ENCODE results near the gene FAM3B.

FAM3B gene

DNA sequence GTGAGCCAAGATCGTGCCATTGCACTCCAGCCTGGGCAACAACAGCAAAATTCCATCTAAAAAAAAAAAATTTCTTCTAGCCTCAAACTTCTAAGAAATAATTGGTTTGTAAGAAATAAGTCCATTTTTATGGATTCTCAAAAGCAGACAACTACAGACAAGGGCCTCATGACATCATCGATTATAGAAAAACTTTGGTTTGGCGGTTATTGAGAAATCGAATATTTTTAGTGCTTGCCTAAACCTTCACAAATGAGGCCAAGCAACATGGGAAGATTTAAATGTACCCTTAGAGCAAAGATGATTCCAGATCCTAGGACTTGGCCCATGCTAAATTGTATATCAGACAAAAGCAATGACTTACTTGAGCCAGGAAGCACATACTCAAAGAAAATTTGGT, 81.7 kb downstream of the FAM3B start:
- DNase-seq = no peak

DNA sequence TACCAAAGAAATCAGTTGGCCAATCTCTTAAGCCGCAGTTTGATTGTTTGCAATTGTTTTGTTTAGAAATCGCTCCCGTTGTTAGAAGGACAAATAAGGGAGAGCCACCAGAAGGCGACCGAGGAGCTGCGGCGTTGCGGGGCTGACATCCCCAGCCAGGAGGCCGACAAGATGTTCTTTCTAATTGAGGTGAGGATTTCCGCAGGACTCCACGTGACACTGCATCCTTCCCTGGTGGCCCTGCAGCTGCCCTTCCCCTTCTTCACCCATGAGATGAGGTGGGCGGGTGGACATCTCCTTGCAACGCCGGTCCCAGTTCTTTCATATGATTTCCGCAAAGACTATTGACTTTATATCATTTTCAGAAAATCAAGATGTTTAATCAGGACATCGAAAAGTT, 82.2 kb downstream of the FAM3B start:
- no peak for DNase-seq

DNA sequence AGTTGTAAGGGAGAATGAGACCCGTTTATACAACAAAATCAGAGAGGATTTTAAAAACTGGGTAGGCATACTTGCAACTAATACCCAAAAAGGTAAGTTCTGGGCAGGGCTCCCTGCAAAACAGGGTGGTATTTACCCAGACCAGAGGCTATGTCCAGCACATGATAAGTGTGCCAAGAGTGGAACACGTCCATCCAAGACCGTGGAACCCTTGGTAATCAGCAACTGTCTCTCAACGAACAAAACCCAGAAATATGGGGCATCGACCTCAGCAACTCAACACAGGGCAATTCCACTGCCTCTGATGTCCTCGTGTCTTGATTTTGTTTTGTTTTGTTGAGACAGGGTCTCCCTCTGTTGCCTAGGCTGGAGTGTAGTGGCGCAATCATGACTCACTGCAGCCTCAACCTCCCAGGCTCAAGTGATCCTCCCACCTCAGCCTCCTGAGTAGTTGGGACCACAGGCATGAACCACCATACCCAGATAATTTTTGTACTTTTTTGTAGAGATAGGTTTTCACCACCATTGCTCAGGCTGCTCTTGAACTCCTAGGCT, 82.7 kb downstream of the FAM3B start:
- DNase-seq = no peak

DNA sequence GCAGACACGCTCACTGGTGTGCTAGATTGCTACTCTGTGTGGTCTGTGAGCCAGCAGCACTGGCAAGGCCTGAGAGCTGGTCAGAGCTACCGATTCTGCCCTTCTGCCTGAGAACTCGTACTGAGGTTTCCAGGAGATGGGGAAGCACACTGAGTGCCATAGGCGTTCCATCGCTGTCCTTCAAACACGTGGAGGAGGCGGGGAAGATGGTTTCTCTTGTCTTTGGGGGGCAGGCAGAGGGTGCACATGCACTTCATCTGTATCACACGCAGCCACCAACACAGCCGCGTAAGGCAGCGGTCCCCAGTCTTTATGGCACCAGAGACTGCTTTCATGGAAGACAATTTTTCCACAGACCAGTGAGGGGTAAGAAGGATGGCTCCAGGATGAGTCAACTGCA, 85.6 kb downstream of the FAM3B start:
- no peak for DNase-seq

DNA sequence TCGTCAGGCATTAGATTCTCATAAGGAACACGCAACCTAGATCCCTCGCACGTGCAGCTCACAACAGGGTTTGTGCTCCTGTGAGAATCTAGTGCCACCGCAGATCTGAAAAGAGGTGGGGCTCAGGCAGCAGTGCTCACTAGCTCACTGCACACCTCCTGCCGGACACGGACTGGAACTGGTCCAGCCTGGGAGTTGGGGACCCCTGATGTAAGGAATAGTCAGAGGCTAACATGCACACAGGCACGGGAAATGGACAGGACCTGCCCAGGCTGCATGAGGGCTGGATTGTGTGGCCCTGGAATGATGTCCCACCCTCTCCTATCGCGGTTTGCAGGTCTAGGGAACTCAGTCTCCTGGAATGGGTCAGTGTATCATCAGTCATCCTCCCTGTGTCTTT, 86.2 kb downstream of the FAM3B start:
- no peak for DNase-seq

DNA sequence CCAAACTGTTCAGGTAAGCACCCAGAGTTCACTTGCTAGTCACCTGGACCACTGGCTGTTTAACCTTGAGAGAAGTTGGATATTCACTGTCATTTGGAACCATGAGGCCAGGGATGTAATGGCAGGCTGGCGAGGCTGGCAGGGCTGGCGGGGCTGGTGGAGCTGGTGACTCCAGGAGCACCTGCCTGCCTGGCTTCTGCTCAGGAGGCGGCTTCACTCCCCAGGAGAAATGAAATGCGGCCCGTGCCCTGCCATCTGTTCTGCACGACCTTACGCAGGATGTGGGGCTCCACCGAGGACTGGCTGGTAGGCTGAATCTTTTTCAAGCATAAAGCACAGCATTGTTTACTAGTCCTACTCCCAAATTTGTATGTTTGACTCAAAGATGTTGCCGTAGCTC, 86.7 kb downstream of the FAM3B start:
- DNase-seq = no peak

DNA sequence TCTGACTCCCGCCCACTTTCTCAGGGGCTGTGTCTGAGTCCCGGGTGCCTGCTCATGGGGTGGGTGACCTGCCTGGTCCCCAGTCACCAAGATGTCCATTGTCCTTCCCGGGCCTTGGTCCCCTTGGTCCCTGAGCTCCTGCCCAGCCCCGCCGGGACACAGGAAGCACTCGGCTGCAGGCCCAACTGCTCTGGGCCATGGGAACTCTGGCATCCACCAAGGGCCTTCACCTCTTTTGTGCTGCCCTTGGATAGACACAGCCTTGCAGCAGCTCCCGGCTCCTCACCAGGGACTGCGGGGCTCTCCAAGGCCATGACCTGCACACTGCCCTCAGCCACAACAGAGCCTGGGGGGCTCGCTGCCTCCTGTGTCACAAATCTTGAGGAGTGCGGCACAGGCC, 87.4 kb downstream of the FAM3B start:
- no peak for DNase-seq

DNA sequence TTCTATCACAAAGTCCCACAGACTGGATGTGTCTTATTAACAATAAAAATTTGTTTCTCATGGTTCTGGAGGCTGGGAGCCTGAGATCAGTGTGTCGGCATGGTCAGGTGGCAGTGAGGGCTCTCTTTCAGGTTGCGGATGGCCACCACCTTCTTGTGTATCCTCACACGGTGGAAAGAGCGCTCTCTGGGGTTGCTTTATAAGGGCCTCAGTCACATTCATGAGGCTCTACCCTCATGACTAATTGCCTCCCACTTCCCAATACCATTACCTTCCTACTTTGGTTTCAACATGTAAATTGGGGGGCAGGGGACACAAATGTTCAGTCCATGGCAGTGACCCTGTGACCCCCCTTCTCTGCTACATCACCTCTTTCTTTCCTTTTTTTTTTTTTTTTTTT, 88.7 kb downstream of the FAM3B start:
- no peak for DNase-seq

DNA sequence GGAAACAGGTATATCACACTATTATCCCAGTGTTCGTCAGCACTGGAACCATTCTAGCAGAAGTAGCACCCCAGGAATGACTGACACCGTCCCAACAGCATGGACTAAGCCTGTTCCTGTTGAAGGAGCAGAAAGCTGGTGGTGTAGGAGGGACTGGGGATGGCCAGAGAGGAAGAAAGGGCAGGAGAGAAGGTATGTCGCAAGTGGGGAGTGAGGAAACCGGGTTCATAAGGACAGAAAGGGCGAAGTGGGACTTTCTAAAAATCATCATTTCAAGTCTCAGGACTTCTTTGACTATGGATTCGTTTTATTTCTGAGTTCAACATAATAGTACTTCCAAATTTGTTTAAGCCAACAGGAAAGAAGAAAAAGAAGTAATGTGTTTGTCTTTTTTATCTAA, 89.7 kb downstream of the FAM3B start:
- DNase-seq = no peak
